ENCODE results near the gene C1GALT1.

The C1GALT1 gene

GRCh38 chr7:7178081-7178480 is 4.3 kb upstream of the C1GALT1 start:
- ChIA-PET POLR2A (no interaction called here), CTCF (interaction anchor here (0.6 to 2.2 kb wide), 3 partner anchors 75 to 245 kb away, joined by 3 to 5 read pairs (median 4); no protein-coding TSS in a partner anchor)
- peaks cover 6% of the 10 kb centered on the region; the same call in 1 of the 2 replicates for H3K4me1 ChIP-seq (ENCODE audit: control insufficient read depth, insufficient read depth, low read length)
- no peaks in the 10 kb centered on the region for H3K36me3 ChIP-seq (ENCODE audit: control insufficient read depth in 2 of 2, insufficient read depth in 1 of 2, low read length in 2 of 2)
- no peaks in the 10 kb centered on the region for H3K9me3 ChIP-seq (ENCODE audit: control insufficient read depth, insufficient read depth, low read depth, low read length)
- TF ChIP-seq ZNF174 (tag by site-specific recombination; IDR thresholded peaks at IDR 0.05) = no peak
- TF ChIP-seq ZNF585B (tag by site-specific recombination; IDR thresholded peaks at IDR 0.05) = no peak
- no peak for TF ChIP-seq HOXC10 (CRISPR knock-in tag; IDR thresholded peaks at IDR 0.05)
- TF ChIP-seq, protein P1, sequence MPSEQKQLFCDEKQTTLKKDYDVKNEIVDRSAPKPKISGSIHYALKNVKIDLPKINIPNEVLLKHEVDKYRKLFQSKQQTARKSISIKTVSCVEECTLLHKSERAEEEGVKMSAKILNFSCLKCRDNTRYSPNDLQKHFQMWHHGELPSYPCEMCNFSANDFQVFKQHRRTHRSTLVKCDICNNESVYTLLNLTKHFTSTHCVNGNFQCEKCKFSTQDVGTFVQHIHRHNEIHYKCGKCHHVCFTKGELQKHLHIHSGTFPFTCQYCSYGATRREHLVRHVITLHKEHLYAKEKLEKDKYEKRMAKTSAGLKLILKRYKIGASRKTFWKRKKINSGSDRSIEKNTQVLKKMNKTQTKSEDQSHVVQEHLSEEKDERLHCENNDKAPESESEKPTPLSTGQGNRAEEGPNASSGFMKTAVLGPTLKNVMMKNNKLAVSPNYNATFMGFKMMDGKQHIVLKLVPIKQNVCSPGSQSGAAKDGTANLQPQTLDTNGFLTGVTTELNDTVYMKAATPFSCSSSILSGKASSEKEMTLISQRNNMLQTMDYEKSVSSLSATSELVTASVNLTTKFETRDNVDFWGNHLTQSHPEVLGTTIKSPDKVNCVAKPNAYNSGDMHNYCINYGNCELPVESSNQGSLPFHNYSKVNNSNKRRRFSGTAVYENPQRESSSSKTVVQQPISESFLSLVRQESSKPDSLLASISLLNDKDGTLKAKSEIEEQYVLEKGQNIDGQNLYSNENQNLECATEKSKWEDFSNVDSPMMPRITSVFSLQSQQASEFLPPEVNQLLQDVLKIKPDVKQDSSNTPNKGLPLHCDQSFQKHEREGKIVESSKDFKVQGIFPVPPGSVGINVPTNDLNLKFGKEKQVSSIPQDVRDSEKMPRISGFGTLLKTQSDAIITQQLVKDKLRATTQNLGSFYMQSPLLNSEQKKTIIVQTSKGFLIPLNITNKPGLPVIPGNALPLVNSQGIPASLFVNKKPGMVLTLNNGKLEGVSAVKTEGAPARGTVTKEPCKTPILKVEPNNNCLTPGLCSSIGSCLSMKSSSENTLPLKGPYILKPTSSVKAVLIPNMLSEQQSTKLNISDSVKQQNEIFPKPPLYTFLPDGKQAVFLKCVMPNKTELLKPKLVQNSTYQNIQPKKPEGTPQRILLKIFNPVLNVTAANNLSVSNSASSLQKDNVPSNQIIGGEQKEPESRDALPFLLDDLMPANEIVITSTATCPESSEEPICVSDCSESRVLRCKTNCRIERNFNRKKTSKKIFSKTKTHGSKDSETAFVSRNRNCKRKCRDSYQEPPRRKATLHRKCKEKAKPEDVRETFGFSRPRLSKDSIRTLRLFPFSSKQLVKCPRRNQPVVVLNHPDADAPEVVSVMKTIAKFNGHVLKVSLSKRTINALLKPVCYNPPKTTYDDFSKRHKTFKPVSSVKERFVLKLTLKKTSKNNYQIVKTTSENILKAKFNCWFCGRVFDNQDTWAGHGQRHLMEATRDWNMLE (tag by site-specific recombination; conservative IDR thresholded peaks at IDR 0.05; ENCODE audit: low read depth) = no peak
- no peak for TF ChIP-seq SP7 (tag by site-specific recombination; IDR thresholded peaks at IDR 0.05)
- TF ChIP-seq, protein P2, sequence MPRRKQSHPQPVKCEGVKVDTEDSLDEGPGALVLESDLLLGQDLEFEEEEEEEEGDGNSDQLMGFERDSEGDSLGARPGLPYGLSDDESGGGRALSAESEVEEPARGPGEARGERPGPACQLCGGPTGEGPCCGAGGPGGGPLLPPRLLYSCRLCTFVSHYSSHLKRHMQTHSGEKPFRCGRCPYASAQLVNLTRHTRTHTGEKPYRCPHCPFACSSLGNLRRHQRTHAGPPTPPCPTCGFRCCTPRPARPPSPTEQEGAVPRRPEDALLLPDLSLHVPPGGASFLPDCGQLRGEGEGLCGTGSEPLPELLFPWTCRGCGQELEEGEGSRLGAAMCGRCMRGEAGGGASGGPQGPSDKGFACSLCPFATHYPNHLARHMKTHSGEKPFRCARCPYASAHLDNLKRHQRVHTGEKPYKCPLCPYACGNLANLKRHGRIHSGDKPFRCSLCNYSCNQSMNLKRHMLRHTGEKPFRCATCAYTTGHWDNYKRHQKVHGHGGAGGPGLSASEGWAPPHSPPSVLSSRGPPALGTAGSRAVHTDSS (tag by site-specific recombination; IDR thresholded peaks at IDR 0.05) = no peak
- H3K27ac ChIP-seq (ENCODE audit: extremely low read depth, low read depth, low read length) = no peak overlapping the region
- no peak overlapping the region for H3K4me3 ChIP-seq (ENCODE audit: low read depth, low read length)

- POLR2A ChIA-PET = no interaction called here
- no peak overlapping the region for H3K4me3 ChIP-seq (ENCODE audit: low read depth, low read length)
- H3K9me3 ChIP-seq (ENCODE audit: control insufficient read depth, insufficient read depth, low read depth, low read length) = no peaks in the 10 kb centered on the region
- H3K36me3 ChIP-seq (ENCODE audit: control insufficient read depth in 2 of 2, insufficient read depth in 1 of 2, low read length in 2 of 2) = no peaks in the 10 kb centered on the region
- H3K4me1 ChIP-seq (ENCODE audit: control insufficient read depth, insufficient read depth, low read length) = peaks cover 6% of the 10 kb centered on the region; the same call in 1 of the 2 replicates
- CTCF ChIA-PET = interaction anchor here (0.9 to 2.2 kb wide), 2 partner anchors 76 to 245 kb away, joined by 4 to 5 read pairs; no protein-coding TSS in a partner anchor
- no peak overlapping the region for H3K27ac ChIP-seq (ENCODE audit: extremely low read depth, low read depth, low read length)
- TF ChIP-seq ZNF416 (tag by site-specific recombination; IDR thresholded peaks at IDR 0.05) = no peak
- no peak for TF ChIP-seq ZNF768 (tag by site-specific recombination; IDR thresholded peaks at IDR 0.05)
- no peak for TF ChIP-seq ZSCAN18 (tag by site-specific recombination; IDR thresholded peaks at IDR 0.05)
- TF ChIP-seq ZNF362 (tag by site-specific recombination; IDR thresholded peaks at IDR 0.05) = 0 out of 2 replicates have a peak, but pooled peaks have one; percentile 15
- TF ChIP-seq ZNF335 (tag by site-specific recombination; conservative IDR thresholded peaks at IDR 0.05) = peak; percentile 44; the same call in 1 of the 2 replicates
- TF ChIP-seq SCRT1 (tag by site-specific recombination; IDR thresholded peaks at IDR 0.05; ENCODE audit: borderline replicate concordance) = no peak
- TF ChIP-seq, protein P3, sequence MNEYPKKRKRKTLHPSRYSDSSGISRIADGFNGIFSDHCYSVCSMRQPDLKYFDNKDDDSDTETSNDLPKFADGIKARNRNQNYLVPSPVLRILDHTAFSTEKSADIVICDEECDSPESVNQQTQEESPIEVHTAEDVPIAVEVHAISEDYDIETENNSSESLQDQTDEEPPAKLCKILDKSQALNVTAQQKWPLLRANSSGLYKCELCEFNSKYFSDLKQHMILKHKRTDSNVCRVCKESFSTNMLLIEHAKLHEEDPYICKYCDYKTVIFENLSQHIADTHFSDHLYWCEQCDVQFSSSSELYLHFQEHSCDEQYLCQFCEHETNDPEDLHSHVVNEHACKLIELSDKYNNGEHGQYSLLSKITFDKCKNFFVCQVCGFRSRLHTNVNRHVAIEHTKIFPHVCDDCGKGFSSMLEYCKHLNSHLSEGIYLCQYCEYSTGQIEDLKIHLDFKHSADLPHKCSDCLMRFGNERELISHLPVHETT (tag by site-specific recombination; IDR thresholded peaks at IDR 0.05) = 0 out of 2 replicates have a peak, but pooled peaks have one; percentile 17
- peak; percentile 27; the same call in 1 of the 2 replicates for TF ChIP-seq ZNF629 (tag by site-specific recombination; IDR thresholded peaks at IDR 0.05)
- no peak for TF ChIP-seq ZSCAN30 (tag by site-specific recombination; IDR thresholded peaks at IDR 0.05)
- TF ChIP-seq ZSCAN4 (tag by site-specific recombination; IDR thresholded peaks at IDR 0.05) = no peak
- TF ChIP-seq, protein P4, sequence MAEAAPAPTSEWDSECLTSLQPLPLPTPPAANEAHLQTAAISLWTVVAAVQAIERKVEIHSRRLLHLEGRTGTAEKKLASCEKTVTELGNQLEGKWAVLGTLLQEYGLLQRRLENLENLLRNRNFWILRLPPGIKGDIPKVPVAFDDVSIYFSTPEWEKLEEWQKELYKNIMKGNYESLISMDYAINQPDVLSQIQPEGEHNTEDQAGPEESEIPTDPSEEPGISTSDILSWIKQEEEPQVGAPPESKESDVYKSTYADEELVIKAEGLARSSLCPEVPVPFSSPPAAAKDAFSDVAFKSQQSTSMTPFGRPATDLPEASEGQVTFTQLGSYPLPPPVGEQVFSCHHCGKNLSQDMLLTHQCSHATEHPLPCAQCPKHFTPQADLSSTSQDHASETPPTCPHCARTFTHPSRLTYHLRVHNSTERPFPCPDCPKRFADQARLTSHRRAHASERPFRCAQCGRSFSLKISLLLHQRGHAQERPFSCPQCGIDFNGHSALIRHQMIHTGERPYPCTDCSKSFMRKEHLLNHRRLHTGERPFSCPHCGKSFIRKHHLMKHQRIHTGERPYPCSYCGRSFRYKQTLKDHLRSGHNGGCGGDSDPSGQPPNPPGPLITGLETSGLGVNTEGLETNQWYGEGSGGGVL (tag by site-specific recombination; IDR thresholded peaks at IDR 0.05) = peak; percentile 14; the same call in 1 of the 2 replicates
- no peak for TF ChIP-seq ZNF19 (tag by site-specific recombination; IDR thresholded peaks at IDR 0.05; ENCODE audit: low read depth)
- TF ChIP-seq, protein P5, sequence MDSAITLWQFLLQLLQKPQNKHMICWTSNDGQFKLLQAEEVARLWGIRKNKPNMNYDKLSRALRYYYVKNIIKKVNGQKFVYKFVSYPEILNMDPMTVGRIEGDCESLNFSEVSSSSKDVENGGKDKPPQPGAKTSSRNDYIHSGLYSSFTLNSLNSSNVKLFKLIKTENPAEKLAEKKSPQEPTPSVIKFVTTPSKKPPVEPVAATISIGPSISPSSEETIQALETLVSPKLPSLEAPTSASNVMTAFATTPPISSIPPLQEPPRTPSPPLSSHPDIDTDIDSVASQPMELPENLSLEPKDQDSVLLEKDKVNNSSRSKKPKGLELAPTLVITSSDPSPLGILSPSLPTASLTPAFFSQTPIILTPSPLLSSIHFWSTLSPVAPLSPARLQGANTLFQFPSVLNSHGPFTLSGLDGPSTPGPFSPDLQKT (IDR thresholded peaks at IDR 0.05; ENCODE audit: borderline replicate concordance, low read depth, low read length) = no peak
Observed at GRCh38 chr7:7178906-7179305, 3.4 kb upstream of the C1GALT1 start.

Measured in HEK293 (cell line).